GM12865 (cell line): Measurements from ENCODE around the gene RAD51D.
A peak's percentile ranks its signal among the peaks of the same experiment; 100 is the strongest.

Experiments
- DNase-seq: peaks from one replicate; pipeline ENCODE4 v3.0.0; 2010; ENCODE audit warnings: low read depth
- H3K4me3 ChIP-seq: 2 replicates; pipeline ENCODE4 v1.5.1; 2011; ENCODE audit warnings: mild to moderate bottlenecking, low read depth, low read length, control low read depth
- CTCF ChIP-seq: IDR thresholded peaks from 2 replicates; pipeline ENCODE4 v1.5.1; 2011; ENCODE audit warnings: low read length, control low read depth, low read depth, inconsistent platforms; ENCODE audit not compliant: insufficient read depth; ENCODE audit errors: missing control alignments

The RAD51D gene

GRCh38 chr17:35079547-35080423 lies 39.9 kb downstream of the RAD51D start:
- DNase-seq: no peak
- peak overlapping the region; percentile 47; the same call in 1 of the 2 replicates for H3K4me3 ChIP-seq
- no peak for TF ChIP-seq CTCF

GRCh38 chr17:35076874-35077273 lies 42.8 kb downstream of the RAD51D start:
- H3K4me3 ChIP-seq: no peak overlapping the region
- no peak for TF ChIP-seq CTCF
- DNase-seq: no peak

GRCh38 chr17:35074711-35075707 lies 44.7 kb downstream of the RAD51D start:
- no peak for TF ChIP-seq CTCF

GRCh38 chr17:35073991-35074627 lies 45.6 kb downstream of the RAD51D start:
- no peak overlapping the region for H3K4me3 ChIP-seq
- no peak for TF ChIP-seq CTCF
- DNase-seq: no peak

More at GRCh38 chr17:35074711-35075707, 44.7 kb downstream of the RAD51D start:
- H3K4me3 ChIP-seq: no peak overlapping the region
- DNase-seq: no peak

GRCh38 chr17:35073183-35073790 lies 46.4 kb downstream of the RAD51D start:
- no peak for TF ChIP-seq CTCF
- peak; percentile 36 for DNase-seq
- no peak overlapping the region for H3K4me3 ChIP-seq

GRCh38 chr17:35069311-35069710 lies 50.3 kb downstream of the RAD51D start:
- no peak for TF ChIP-seq CTCF
- peak overlapping the region; percentile 43 for H3K4me3 ChIP-seq
- peak; percentile 54 for DNase-seq
